Measurements from ENCODE around the gene ABCC6. TPM values are rescaled to one million over a fixed set of nuclear protein-coding genes. Genes with fewer than 3 reads are reported as not detected.
"Not testable (repeated sequence)": the region's sequence is repeated elsewhere in the genome, so short reads cannot be mapped to it uniquely, and the experiment has no call there.

The ABCC6 gene
- total RNA-seq, 4 donors from 2014 or later: 0.20 to 7.0 (median 0.66) TPM

GRCh38 chr16:16257301-16257923, 34.1 kb upstream of the ABCC6 start:
- WGBS, 2 donors: 49 to 58% methylated on average over 2 of the region's 2 CpGs
- peak in 1 of 5 experiments; percentile 28 for TF ChIP-seq CTCF (IDR thresholded peaks at IDR 0.05)
- not testable (repeated sequence) for H3K27ac ChIP-seq

GRCh38 chr16:16252377-16252776, 29.1 kb upstream of the ABCC6 start:
- not testable (repeated sequence) for H3K4me3 ChIP-seq; H3K27ac ChIP-seq; H3K36me3 ChIP-seq; DNase-seq (ENCODE audit: low spot score in 2 of 2); H3K27me3 ChIP-seq; H3K9me3 ChIP-seq; H3K4me1 ChIP-seq
- no CpG with 5 or more reads among the region's 5 CpGs for WGBS, 2 donors

More at GRCh38 chr16:16257301-16257923, 34.1 kb upstream of the ABCC6 start:
- not testable (repeated sequence) for H3K4me3 ChIP-seq; H3K27me3 ChIP-seq; DNase-seq (ENCODE audit: low spot score in 2 of 2); H3K9me3 ChIP-seq; H3K4me1 ChIP-seq; H3K36me3 ChIP-seq

- not testable (repeated sequence) for DNase-seq (ENCODE audit: low spot score in 2 of 2); H3K36me3 ChIP-seq; H3K9me3 ChIP-seq; H3K27ac ChIP-seq; H3K4me1 ChIP-seq; H3K4me3 ChIP-seq; H3K27me3 ChIP-seq
- 82 to 85% methylated on average over 3 to 4 of the region's 7 CpGs for WGBS, 2 donors
Measured at GRCh38 chr16:16249621-16250330, 26.5 kb upstream of the ABCC6 start.

GRCh38 chr16:16247439-16247838, 24.1 kb upstream of the ABCC6 start:
- not testable (repeated sequence) for H3K36me3 ChIP-seq; H3K9me3 ChIP-seq; DNase-seq (ENCODE audit: low spot score in 2 of 2); H3K27me3 ChIP-seq; H3K27ac ChIP-seq; H3K4me1 ChIP-seq; H3K4me3 ChIP-seq
- WGBS, 2 donors: no CpG with 5 or more reads among the region's 3 CpGs

GRCh38 chr16:16246578-16247262, 23.4 kb upstream of the ABCC6 start:
- DNase-seq (ENCODE audit: low spot score in 2 of 2); H3K36me3 ChIP-seq; H3K9me3 ChIP-seq; H3K4me1 ChIP-seq; H3K4me3 ChIP-seq; H3K27ac ChIP-seq; H3K27me3 ChIP-seq: not testable (repeated sequence)
- 89 to 96% methylated on average over 2 of the region's 8 CpGs for WGBS, 2 donors

- not testable (repeated sequence) for H3K4me1 ChIP-seq; H3K9me3 ChIP-seq; H3K27me3 ChIP-seq; H3K27ac ChIP-seq; H3K4me3 ChIP-seq; H3K36me3 ChIP-seq; DNase-seq (ENCODE audit: low spot score in 2 of 2)
- 94 to 95% methylated on average over 11 of the region's 11 CpGs for WGBS, 2 donors
Measured at GRCh38 chr16:16243886-16244285, 20.6 kb upstream of the ABCC6 start.

- H3K27me3 ChIP-seq; H3K9me3 ChIP-seq; H3K4me3 ChIP-seq; H3K27ac ChIP-seq; H3K4me1 ChIP-seq; DNase-seq (ENCODE audit: low spot score in 2 of 2): not testable (repeated sequence)
- 86 to 89% methylated on average over 4 of the region's 4 CpGs for WGBS, 2 donors
- H3K36me3 ChIP-seq: peaks cover 0 to 11% (median 0%) of the 10 kb centered on the region in 3 donors
Measured at GRCh38 chr16:16240667-16241066, 17.4 kb upstream of the ABCC6 start.

- DNase-seq (ENCODE audit: low spot score in 2 of 2); H3K27ac ChIP-seq; H3K9me3 ChIP-seq; H3K27me3 ChIP-seq; H3K4me3 ChIP-seq; H3K4me1 ChIP-seq: not testable (repeated sequence)
- 96 to 97% methylated on average over 5 of the region's 5 CpGs for WGBS, 2 donors
- peaks cover 0 to 11% (median 0%) of the 10 kb centered on the region in 3 donors for H3K36me3 ChIP-seq
Measured at GRCh38 chr16:16237738-16238137, 14.4 kb upstream of the ABCC6 start.

- H3K36me3 ChIP-seq: peaks cover 0 to 11% (median 0%) of the 10 kb centered on the region in 3 donors
- 77 to 88% methylated on average over 6 of the region's 6 CpGs for WGBS, 2 donors
- not testable (repeated sequence) for H3K27ac ChIP-seq; H3K27me3 ChIP-seq; H3K9me3 ChIP-seq; H3K4me1 ChIP-seq; DNase-seq (ENCODE audit: low spot score in 2 of 2); H3K4me3 ChIP-seq
Measured at GRCh38 chr16:16237071-16237470, 13.8 kb upstream of the ABCC6 start.

- H3K27ac ChIP-seq; H3K9me3 ChIP-seq; H3K4me1 ChIP-seq; H3K27me3 ChIP-seq; DNase-seq (ENCODE audit: low spot score in 2 of 2); H3K36me3 ChIP-seq: not testable (repeated sequence)
- H3K4me3 ChIP-seq: peak overlapping the region in 1 of 4 donors; percentile 44
- no CpG with 5 or more reads among the region's 39 CpGs for WGBS, 2 donors
Measured at GRCh38 chr16:16232692-16233061, 9.4 kb upstream of the ABCC6 start.

GRCh38 chr16:16223662-16224241, 458 bp upstream of the ABCC6 start:
- H3K27me3 ChIP-seq; DNase-seq (ENCODE audit: low spot score in 2 of 2); H3K9me3 ChIP-seq; H3K36me3 ChIP-seq; H3K4me1 ChIP-seq; H3K27ac ChIP-seq: not testable (repeated sequence)
- H3K4me3 ChIP-seq: peak overlapping the region in 3 of 4 donors; percentile 9 to 30 (median 12)
- WGBS, 2 donors: 15 to 29% methylated on average over 14 of the region's 24 CpGs

- not testable (repeated sequence) for H3K36me3 ChIP-seq; H3K9me3 ChIP-seq; DNase-seq (ENCODE audit: low spot score in 2 of 2); H3K4me1 ChIP-seq; H3K27ac ChIP-seq; H3K27me3 ChIP-seq; H3K4me3 ChIP-seq
- 90% methylated on average over 4 of the region's 9 CpGs; no CpG with 5 or more reads in 1 of the 2 donors for WGBS, 2 donors
Measured at GRCh38 chr16:16221382-16221781, 1.9 kb downstream of the ABCC6 start.
